Chondrocyte (in vitro differentiated cells): ENCODE measurements around the gene KRT33B. TPM values are rescaled to one million over a fixed set of nuclear protein-coding genes. Genes with fewer than 3 reads are reported as not detected.

ENCODE experiments used
- DNase-seq: peaks from one replicate; pipeline ENCODE4 v3.0.0; 2021; ENCODE audit warnings: mixed read lengths, low spot score
- H3K27ac Mint-ChIP-seq: one replicate; pipeline ENCODE4 v1.8.0; 2021; ENCODE audit warnings: mild to moderate bottlenecking, moderate library complexity, mixed read lengths; ENCODE audit not compliant: unreplicated experiment
- H3K27me3 Mint-ChIP-seq: 2 replicates; pipeline ENCODE4 v1.8.0; 2021; ENCODE audit warnings: low read depth, mixed read lengths
- H3K36me3 Mint-ChIP-seq: 2 replicates; pipeline ENCODE4 v1.8.0; 2021; ENCODE audit warnings: low read depth, mixed read lengths
- H3K4me1 Mint-ChIP-seq: 2 replicates; pipeline ENCODE4 v1.8.0; 2021; ENCODE audit warnings: low read depth, mild to moderate bottlenecking, mixed read lengths
- H3K4me3 Mint-ChIP-seq: one replicate; pipeline ENCODE4 v1.8.0; 2021; ENCODE audit warnings: mild to moderate bottlenecking, moderate library complexity, mixed read lengths; ENCODE audit not compliant: unreplicated experiment
- H3K9me3 Mint-ChIP-seq: 2 replicates; pipeline ENCODE4 v1.8.0; 2021; ENCODE audit warnings: low read depth, mixed read lengths
- CTCF ChIP-seq: fragments of 200-600 bp; sonication (generic); IDR thresholded peaks from 2 replicates; pipeline ENCODE4 v1.5.0; 2021; ENCODE audit warnings: antibody characterized with exemption, mild to moderate bottlenecking, moderate library complexity
- total RNA-seq: library from RNA; stranded (reverse); gene quantifications from 3 replicates; pipeline ENCODE4 v1.2.1, GENCODE V29; 2021

The KRT33B gene
- total RNA-seq, 1 donor from 2014 or later: not detected

GRCh38 chr17:41415833-41416335 lies 46.3 kb upstream of the KRT33B start:
- TF ChIP-seq CTCF: no peak
- Mint-ChIP-seq H3K27me3 (no peaks in the 10 kb centered on the region), H3K27ac (no peak overlapping the region), H3K4me1 (peaks cover 16% of the 10 kb centered on the region), H3K9me3 (no peaks in the 10 kb centered on the region), H3K4me3 (no peak overlapping the region), H3K36me3 (no peaks in the 10 kb centered on the region)
- no peak for DNase-seq

GRCh38 chr17:41415411-41415810 lies 45.8 kb upstream of the KRT33B start:
- Mint-ChIP-seq H3K36me3 (no peaks in the 10 kb centered on the region), H3K4me3 (no peak overlapping the region), H3K27me3 (no peaks in the 10 kb centered on the region), H3K27ac (no peak overlapping the region), H3K9me3 (no peaks in the 10 kb centered on the region), H3K4me1 (peaks cover 16% of the 10 kb centered on the region)
- TF ChIP-seq CTCF: no peak
- DNase-seq: no peak

- Mint-ChIP-seq H3K4me1 (peaks cover 16% of the 10 kb centered on the region), H3K27me3 (no peaks in the 10 kb centered on the region), H3K36me3 (no peaks in the 10 kb centered on the region), H3K9me3 (no peaks in the 10 kb centered on the region), H3K4me3 (no peak overlapping the region), H3K27ac (no peak overlapping the region)
- no peak for DNase-seq
- TF ChIP-seq CTCF: no peak
These were observed 44.4 kb upstream of the KRT33B start for GRCh38 chr17:41413982-41414381.

- Mint-ChIP-seq H3K9me3 (no peaks in the 10 kb centered on the region), H3K36me3 (no peaks in the 10 kb centered on the region), H3K4me1 (peaks cover 16% of the 10 kb centered on the region), H3K4me3 (no peak overlapping the region), H3K27me3 (no peaks in the 10 kb centered on the region), H3K27ac (no peak overlapping the region)
- TF ChIP-seq CTCF: no peak
- no peak for DNase-seq
These were observed 43.8 kb upstream of the KRT33B start for GRCh38 chr17:41413353-41413957.

GRCh38 chr17:41411072-41411840 lies 41.6 kb upstream of the KRT33B start:
- DNase-seq: no peak
- Mint-ChIP-seq H3K4me3 (no peak overlapping the region), H3K9me3 (no peaks in the 10 kb centered on the region), H3K4me1 (peaks cover 9% of the 10 kb centered on the region), H3K36me3 (no peaks in the 10 kb centered on the region), H3K27me3 (no peaks in the 10 kb centered on the region), H3K27ac (no peak overlapping the region)
- no peak for TF ChIP-seq CTCF
